ENCODE measurements around the gene TREML2. TPM values are rescaled to one million over a fixed set of nuclear protein-coding genes. Genes with fewer than 3 reads are reported as not detected.

Gene TREML2, protein sequence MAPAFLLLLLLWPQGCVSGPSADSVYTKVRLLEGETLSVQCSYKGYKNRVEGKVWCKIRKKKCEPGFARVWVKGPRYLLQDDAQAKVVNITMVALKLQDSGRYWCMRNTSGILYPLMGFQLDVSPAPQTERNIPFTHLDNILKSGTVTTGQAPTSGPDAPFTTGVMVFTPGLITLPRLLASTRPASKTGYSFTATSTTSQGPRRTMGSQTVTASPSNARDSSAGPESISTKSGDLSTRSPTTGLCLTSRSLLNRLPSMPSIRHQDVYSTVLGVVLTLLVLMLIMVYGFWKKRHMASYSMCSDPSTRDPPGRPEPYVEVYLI
- total RNA-seq (2011; cell fraction: chromatin; rRNA removed; ENCODE audit: low replicate concordance) = 1.7 and 1.9 TPM in 2 replicates
- 2.0 and 4.3 TPM in 2 replicates for total RNA-seq (2011; cell fraction: nucleolus; rRNA removed)
- 3.6 and 4.0 TPM in 2 replicates for total RNA-seq (2011; cell fraction: nucleoplasm; rRNA removed)
- total RNA-seq (2014; rRNA removed) (1.8 and 2.6 TPM in 2 replicates), total RNA-seq (2014; rRNA removed; fragmentation: Illumina TruSeq; extraction: Trizol) (1.2 and 1.4 TPM in 2 replicates), total RNA-seq (2015; rRNA removed; fragmentation: Illumina TruSeq; extraction: Trizol) (0.62 and 0.64 TPM in 2 replicates), total RNA-seq (2021) (1.9 and 2.2 TPM in 2 replicates), polyA plus RNA-seq (2011; rRNA removed) (0.34 and 0.86 TPM in 2 replicates), polyA plus RNA-seq (2014; fragmentation: Illumina TruSeq; extraction: Trizol) (2.9 and 3.3 TPM in 2 replicates), polyA plus RNA-seq (2014; fragmentation: Nextera tagmentation; extraction: Ambion mirVana) (under 1 TPM; 0.20 to 0.27 TPM), polyA plus RNA-seq (2014; rRNA removed) (1.3 and 1.6 TPM in 2 replicates), polyA minus RNA-seq (2011; rRNA and poly(A)+ RNA removed) (0.39 and 1.2 TPM in 2 replicates), Bru-seq, nascent RNA (percentile 41 among the genes with signal in this experiment), BruChase-seq, experiment 1, labeled RNA remaining after a 2-hour chase (percentile 38 among the genes with signal in this experiment), BruChase-seq, experiment 2, labeled RNA remaining after a 6-hour chase (percentile 38 among the genes with signal in this experiment)
- polyA plus RNA-seq (2011; cell fraction: cytosol; rRNA removed) = 0.34 and 1.5 TPM in 2 replicates
- 0.11 and 0.46 TPM in 2 replicates for polyA plus RNA-seq (2011; cell fraction: nucleus; rRNA removed)
- 2.1 and 7.3 TPM in 2 replicates for polyA plus RNA-seq (2012)
- polyA minus RNA-seq (2011; cell fraction: cytosol; rRNA and poly(A)+ RNA removed) = 0.76 TPM in 1 of 2 replicates, not detected in the other
- polyA minus RNA-seq (2011; cell fraction: nucleus; rRNA and poly(A)+ RNA removed) = 0.11 and 0.54 TPM in 2 replicates
- long read RNA-seq, experiment 1, partial matches to known transcripts = 2 of 8 reads
- long read RNA-seq, experiment 1, other reads (novel, unspliced or antisense) = 5 of 8 reads
- long read RNA-seq, experiment 2 = 0 reads
- long read RNA-seq, experiment 3, partial matches to known transcripts = 0 of 3 reads
- long read RNA-seq, experiment 3, other reads (novel, unspliced or antisense) = 2 of 3 reads

DNA sequence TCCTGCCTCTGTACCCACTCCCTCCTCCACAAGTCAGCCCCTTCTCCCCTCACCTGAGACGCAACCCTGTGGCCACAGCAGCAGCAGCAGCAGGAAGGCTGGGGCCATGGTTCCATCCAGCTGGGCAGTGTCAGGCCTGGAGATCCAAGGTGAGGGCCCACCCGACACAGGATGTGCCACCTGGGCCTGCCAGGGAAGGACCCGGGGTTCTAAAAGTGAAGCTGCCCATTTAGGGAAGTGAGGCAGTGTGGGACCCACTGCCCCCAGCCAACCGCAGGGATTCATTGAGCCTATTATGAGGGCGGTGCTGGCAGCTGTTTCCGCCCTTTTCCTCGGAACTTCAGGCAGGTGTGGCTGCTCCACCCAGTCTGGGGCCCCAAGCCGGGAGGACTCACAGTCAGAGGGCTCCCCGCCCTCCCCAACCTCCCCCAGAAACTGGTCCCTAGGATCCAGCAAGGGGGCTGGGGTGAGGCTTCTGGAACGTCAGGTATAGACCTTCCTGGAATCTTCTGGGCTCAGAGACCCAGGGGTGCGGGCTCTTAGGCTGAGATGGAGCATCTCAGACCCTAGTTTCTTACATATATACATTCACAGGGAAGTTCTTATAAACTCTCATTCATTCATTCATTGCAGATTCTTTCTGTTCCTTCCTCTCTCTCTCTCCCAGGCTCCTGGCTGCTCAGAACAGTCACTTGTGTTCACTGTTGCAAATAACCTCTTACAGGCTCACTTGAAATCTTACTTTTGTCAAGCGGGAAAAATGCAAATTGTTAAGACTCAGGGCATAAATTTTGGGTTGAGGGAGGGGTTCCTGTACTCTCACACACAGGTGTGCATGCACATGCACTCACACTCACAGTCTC is at the start of gene TREML2:
TSS of gene TREML2 (minus strand) at position 249 of the 863 bp plus-strand sequence. CDS start at position 108, 141 bp downstream.
- peak; percentile 75 for FAIRE-seq
- Histone ChIP-seq H3K36me3 (ENCODE audit: control insufficient read depth, insufficient read depth, low read length) (no peaks in the 10 kb centered on the region), H2AFZ (ENCODE audit: low read depth, low read length) (peak within 1 kb of the TSS; percentile 78), H3K4me2 (ENCODE audit: insufficient read depth, low read length) (peak within 1 kb of the TSS; percentile 69), H4K20me1 (replicated peaks; ENCODE audit: control insufficient read depth, insufficient read depth, low read length) (no peaks in the 10 kb centered on the region), H3K27me3 (ENCODE audit: control insufficient read depth in 2 of 2, insufficient read depth in 2 of 2, low read length in 2 of 2) (no peaks in the 10 kb centered on the region; a peak in 1 of 5 replicates), H3K9me3 (replicated peaks; ENCODE audit: control insufficient read depth, insufficient read depth, low read depth, low read length) (no peaks in the 10 kb centered on the region), H3K4me1 (replicated peaks in 1 of 2; ENCODE audit: control insufficient read depth in 2 of 2, insufficient read depth in 2 of 2, low read length in 2 of 2) (peaks cover 21 to 38% of the 10 kb centered on the region in 2 experiments), H3K9me1 (ENCODE audit: control insufficient read depth, insufficient read depth, low read length) (no peaks in the 10 kb centered on the region), H3K79me2 (ENCODE audit: control insufficient read depth, insufficient read depth, low read length) (no peaks in the 10 kb centered on the region), H3K9ac (ENCODE audit: insufficient read depth in 1 of 2, low read depth in 2 of 2, low read length in 2 of 2) (peak within 1 kb of the TSS; percentile 53 to 88), H3K4me3 (peak within 1 kb of the TSS; percentile 5; the same call in 1 of the 2 replicates), H3K27ac (ENCODE audit: extremely low read depth, low read depth, low read length) (peak within 1 kb of the TSS; percentile 63)
- intact Hi-C loops (cut with micrococcal nuclease) (no loop called here), in situ Hi-C loops (cut with MboI) (no loop called here)
- ATAC-seq = peak; percentile 80
- peak; percentile 67 to 80 (median 67) for DNase-seq (ENCODE audit: extremely low read depth in 1 of 4, low spot score in 3 of 4)
- 8% methylated on average over 9 of the region's 12 CpGs for WGBS (ENCODE audit: insufficient coverage, low coverage, missing lambda C conversion rate)
- ChIA-PET CTCF (ENCODE audit: low intra/inter-chr PET ratio) (interaction anchor here (0.5 kb wide), 1 partner anchor 143 kb away, joined by 3 read pairs; no protein-coding TSS in a partner anchor), POLR2A (interaction anchor here (0.6 to 2.4 kb wide), 10 partner anchors 9 to 477 kb away, joined by 3 to 10 read pairs (median 3); no protein-coding TSS in a partner anchor)
- BruUV-seq (replicated peaks) = no TSS peak
- no peak for TF ChIP-seq SP2 (IDR thresholded peaks at IDR 0.05; ENCODE audit: extremely low read depth, low read depth, low read length, poor library complexity, severe bottlenecking)
- no peak for TF ChIP-seq PTRF (tag; IDR thresholded peaks at IDR 0.05)
- no peak for TF ChIP-seq SOX6 (IDR thresholded peaks at IDR 0.05)
- TF ChIP-seq, protein P1, sequence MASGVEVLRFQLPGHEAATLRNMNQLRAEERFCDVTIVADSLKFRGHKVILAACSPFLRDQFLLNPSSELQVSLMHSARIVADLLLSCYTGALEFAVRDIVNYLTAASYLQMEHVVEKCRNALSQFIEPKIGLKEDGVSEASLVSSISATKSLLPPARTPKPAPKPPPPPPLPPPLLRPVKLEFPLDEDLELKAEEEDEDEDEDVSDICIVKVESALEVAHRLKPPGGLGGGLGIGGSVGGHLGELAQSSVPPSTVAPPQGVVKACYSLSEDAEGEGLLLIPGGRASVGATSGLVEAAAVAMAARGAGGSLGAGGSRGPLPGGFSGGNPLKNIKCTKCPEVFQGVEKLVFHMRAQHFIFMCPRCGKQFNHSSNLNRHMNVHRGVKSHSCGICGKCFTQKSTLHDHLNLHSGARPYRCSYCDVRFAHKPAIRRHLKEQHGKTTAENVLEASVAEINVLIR (CRISPR knock-in tag; IDR thresholded peaks at IDR 0.05) = no peak
- TF ChIP-seq MXI1 (IDR thresholded peaks at IDR 0.05; ENCODE audit: low read depth, low read length) = no peak
- peak; percentile 50; the same call in 1 of the 2 replicates for TF ChIP-seq ZNF24 (IDR thresholded peaks at IDR 0.05)
- no peak for TF ChIP-seq CC2D1A (IDR thresholded peaks at IDR 0.05)
- peak; percentile 75 for TF ChIP-seq POLR2G (IDR thresholded peaks at IDR 0.05; ENCODE audit: low read depth, low read length)
- TF ChIP-seq PML (IDR thresholded peaks at IDR 0.05; ENCODE audit: low read length) = 0 out of 2 replicates have a peak, but pooled peaks have one; percentile 11
- peak in 1 of 2 experiments; percentile 85; a peak in 1 of 4 replicates for TF ChIP-seq SRF (CRISPR knock-in tag; IDR thresholded peaks at IDR 0.05)
- TF ChIP-seq YY1 (IDR thresholded peaks at IDR 0.05; ENCODE audit: borderline replicate concordance in 1 of 3, control insufficient read depth in 1 of 3, extremely low read depth in 1 of 3, insufficient read depth in 3 of 3, insufficient read length in 1 of 3, insufficient replicate concordance in 2 of 3, low read depth in 1 of 3, low read length in 2 of 3) = peak in 1 of 3 experiments; percentile 11
- no peak for TF ChIP-seq THRAP3 (IDR thresholded peaks at IDR 0.05; ENCODE audit: borderline replicate concordance)
- TF ChIP-seq KLF13 (tag; IDR thresholded peaks at IDR 0.05; ENCODE audit: borderline replicate concordance, low read depth) = no peak
- peak; percentile 42; the same call in 1 of the 2 replicates for TF ChIP-seq DPF2 (IDR thresholded peaks at IDR 0.05)

Measured in K562 (cell line).